ENCODE results near the gene MITF. TPM values are rescaled to one million over a fixed set of nuclear protein-coding genes. Genes with fewer than 3 reads are reported as not detected.

The MITF gene
- total RNA-seq, 2 experiments from 2014 or later: not detected

GRCh38 chr3:69848113-69848512 lies 108.8 kb downstream of the MITF start:
- no peak overlapping the region for H2AFZ ChIP-seq (ENCODE audit: low read length)
- H3K36me3 ChIP-seq (ENCODE audit: insufficient read depth, low read length): no peaks in the 10 kb centered on the region
- no peak for DNase-seq (ENCODE audit: low spot score)
- H4K20me1 ChIP-seq (ENCODE audit: insufficient read depth, low read length): no peaks in the 10 kb centered on the region
- intact Hi-C loops (cut with micrococcal nuclease; ENCODE audit: unreplicated experiment): no loop called here
- no peak overlapping the region for H3K27ac ChIP-seq (ENCODE audit: low read depth, low read length, poor library complexity, severe bottlenecking)
- no peak overlapping the region for H3K4me2 ChIP-seq (ENCODE audit: low read length)
- POLR2A ChIA-PET: interaction anchor here (1.0 kb wide), 1 partner anchor 12 kb away, joined by 3 read pairs; no protein-coding TSS in a partner anchor
- H3K4me3 ChIP-seq (ENCODE audit: low read depth, low read length, poor library complexity, severe bottlenecking): no peak overlapping the region
- TF ChIP-seq CTCF (conservative IDR thresholded peaks at IDR 0.05; ENCODE audit: low read length): no peak
- no peak for TF ChIP-seq EZH2phosphoT487 (IDR thresholded peaks at IDR 0.05; ENCODE audit: borderline replicate concordance, low read depth, low read length)
- BruUV-seq (replicated peaks): no TSS peak
- no peaks in the 10 kb centered on the region for H3K4me1 ChIP-seq (ENCODE audit: insufficient read depth, low read length, poor library complexity, severe bottlenecking)
- no peaks in the 10 kb centered on the region for H3K9me2 ChIP-seq (ENCODE audit: insufficient read depth, low read length)
- CTCF ChIA-PET (ENCODE audit: unreplicated experiment): no interaction called here
- H3K9me3 ChIP-seq (ENCODE audit: low read length): no peaks in the 10 kb centered on the region
- H3K79me2 ChIP-seq (ENCODE audit: insufficient read depth, low read depth, low read length): no peaks in the 10 kb centered on the region

GRCh38 chr3:69850849-69851248 lies 111.6 kb downstream of the MITF start:
- TF ChIP-seq CTCF (conservative IDR thresholded peaks at IDR 0.05; ENCODE audit: low read length) (no peak), EZH2phosphoT487 (IDR thresholded peaks at IDR 0.05; ENCODE audit: borderline replicate concordance, low read depth, low read length) (no peak)
- POLR2A ChIA-PET: no interaction called here
- H3K4me1 ChIP-seq (ENCODE audit: insufficient read depth, low read length, poor library complexity, severe bottlenecking): no peaks in the 10 kb centered on the region

GRCh38 chr3:69853027-69853426 lies 113.8 kb downstream of the MITF start:
- H2AFZ ChIP-seq (ENCODE audit: low read length): no peak overlapping the region
- no peaks in the 10 kb centered on the region for H4K20me1 ChIP-seq (ENCODE audit: insufficient read depth, low read length)
- no peak overlapping the region for H3K4me3 ChIP-seq (ENCODE audit: low read depth, low read length, poor library complexity, severe bottlenecking)
- no peaks in the 10 kb centered on the region for H3K9me2 ChIP-seq (ENCODE audit: insufficient read depth, low read length)
- intact Hi-C loops (cut with micrococcal nuclease; ENCODE audit: unreplicated experiment): no loop called here
- no peaks in the 10 kb centered on the region for H3K4me1 ChIP-seq (ENCODE audit: insufficient read depth, low read length, poor library complexity, severe bottlenecking)
- BruUV-seq (replicated peaks): no TSS peak
- no peak overlapping the region for H3K27ac ChIP-seq (ENCODE audit: low read depth, low read length, poor library complexity, severe bottlenecking)
- TF ChIP-seq EZH2phosphoT487 (IDR thresholded peaks at IDR 0.05; ENCODE audit: borderline replicate concordance, low read depth, low read length) (no peak), CTCF (conservative IDR thresholded peaks at IDR 0.05; ENCODE audit: low read length) (no peak)
- DNase-seq (ENCODE audit: low spot score): no peak
- no peaks in the 10 kb centered on the region for H3K36me3 ChIP-seq (ENCODE audit: insufficient read depth, low read length)
- POLR2A ChIA-PET: no interaction called here
- no peaks in the 10 kb centered on the region for H3K79me2 ChIP-seq (ENCODE audit: insufficient read depth, low read depth, low read length)
- H3K4me2 ChIP-seq (ENCODE audit: low read length): no peak overlapping the region
- H3K9me3 ChIP-seq (ENCODE audit: low read length): no peaks in the 10 kb centered on the region
- CTCF ChIA-PET (ENCODE audit: unreplicated experiment): no interaction called here

More at GRCh38 chr3:69850849-69851248, 111.6 kb downstream of the MITF start:
- H2AFZ ChIP-seq (ENCODE audit: low read length): no peak overlapping the region
- no peaks in the 10 kb centered on the region for H3K9me2 ChIP-seq (ENCODE audit: insufficient read depth, low read length)
- DNase-seq (ENCODE audit: low spot score): no peak
- no peaks in the 10 kb centered on the region for H3K9me3 ChIP-seq (ENCODE audit: low read length)
- CTCF ChIA-PET (ENCODE audit: unreplicated experiment): no interaction called here
- H3K4me3 ChIP-seq (ENCODE audit: low read depth, low read length, poor library complexity, severe bottlenecking): no peak overlapping the region
- H3K4me2 ChIP-seq (ENCODE audit: low read length): no peak overlapping the region
- no peaks in the 10 kb centered on the region for H3K79me2 ChIP-seq (ENCODE audit: insufficient read depth, low read depth, low read length)
- H4K20me1 ChIP-seq (ENCODE audit: insufficient read depth, low read length): no peaks in the 10 kb centered on the region
- no peaks in the 10 kb centered on the region for H3K36me3 ChIP-seq (ENCODE audit: insufficient read depth, low read length)
- H3K27ac ChIP-seq (ENCODE audit: low read depth, low read length, poor library complexity, severe bottlenecking): no peak overlapping the region
- intact Hi-C loops (cut with micrococcal nuclease; ENCODE audit: unreplicated experiment): no loop called here
- BruUV-seq (replicated peaks): no TSS peak
